ENCODE measurements around the gene AGER.

DNA sequence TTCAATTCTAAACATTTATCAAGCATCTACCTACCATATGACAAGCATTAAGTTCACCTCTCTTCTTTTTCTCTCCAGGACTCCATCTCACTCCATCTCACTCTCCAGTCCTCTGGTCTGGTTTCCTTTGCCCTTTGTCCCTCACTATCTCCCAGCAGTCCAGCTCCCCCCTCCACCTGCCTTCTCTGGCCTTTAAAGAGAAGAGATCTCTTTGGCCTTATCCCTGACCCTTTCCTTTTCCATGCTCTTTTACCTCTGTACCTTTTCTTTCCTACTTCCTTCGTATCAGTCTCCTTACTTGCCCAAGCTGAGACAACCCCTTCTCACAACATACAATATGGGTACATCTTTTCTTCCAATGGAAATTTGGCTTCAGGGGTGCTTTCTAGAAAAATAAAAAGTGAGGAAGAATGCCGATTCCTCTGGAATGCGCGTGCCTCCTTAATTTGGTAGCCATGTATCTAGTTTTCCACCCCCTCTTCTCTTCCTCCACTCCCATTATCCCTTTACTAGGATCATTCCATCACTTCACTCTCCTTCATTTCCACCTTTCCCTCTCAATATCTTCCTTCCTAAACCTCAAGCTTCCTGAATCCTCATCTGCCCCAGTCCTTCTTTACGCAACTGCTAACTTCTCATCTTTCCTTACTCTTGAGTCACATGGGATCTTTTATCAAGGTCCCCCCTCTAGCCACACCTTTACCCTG is 7.4 kb downstream of the AGER start:
- TF ChIP-seq E2F6 (IDR thresholded peaks at IDR 0.05; ENCODE audit: borderline replicate concordance, low read depth) (no peak), POLR2A (IDR thresholded peaks at IDR 0.05; ENCODE audit: low read length) (no peak), CBX8 (IDR thresholded peaks at IDR 0.05) (no peak), RNF2 (IDR thresholded peaks at IDR 0.05; ENCODE audit: borderline replicate concordance, low read depth) (no peak), MYC (IDR thresholded peaks at IDR 0.05; ENCODE audit: borderline replicate concordance, low read length) (no peak), KDM1A (IDR thresholded peaks at IDR 0.05; ENCODE audit: low read depth) (no peak), HMGXB4 (CRISPR knock-in tag; IDR thresholded peaks at IDR 0.05; ENCODE audit: borderline replicate concordance) (no peak), CHD2 (IDR thresholded peaks at IDR 0.05; ENCODE audit: low read length, partially characterized antibody) (no peak), HOXA7 (CRISPR knock-in tag; IDR thresholded peaks at IDR 0.05) (no peak), MAFK (IDR thresholded peaks at IDR 0.05; ENCODE audit: partially characterized antibody) (no peak), RFX5 (IDR thresholded peaks at IDR 0.05) (no peak), PHF8 (IDR thresholded peaks at IDR 0.05; ENCODE audit: borderline replicate concordance, low read depth) (no peak)
- TF ChIP-seq, protein P1, sequence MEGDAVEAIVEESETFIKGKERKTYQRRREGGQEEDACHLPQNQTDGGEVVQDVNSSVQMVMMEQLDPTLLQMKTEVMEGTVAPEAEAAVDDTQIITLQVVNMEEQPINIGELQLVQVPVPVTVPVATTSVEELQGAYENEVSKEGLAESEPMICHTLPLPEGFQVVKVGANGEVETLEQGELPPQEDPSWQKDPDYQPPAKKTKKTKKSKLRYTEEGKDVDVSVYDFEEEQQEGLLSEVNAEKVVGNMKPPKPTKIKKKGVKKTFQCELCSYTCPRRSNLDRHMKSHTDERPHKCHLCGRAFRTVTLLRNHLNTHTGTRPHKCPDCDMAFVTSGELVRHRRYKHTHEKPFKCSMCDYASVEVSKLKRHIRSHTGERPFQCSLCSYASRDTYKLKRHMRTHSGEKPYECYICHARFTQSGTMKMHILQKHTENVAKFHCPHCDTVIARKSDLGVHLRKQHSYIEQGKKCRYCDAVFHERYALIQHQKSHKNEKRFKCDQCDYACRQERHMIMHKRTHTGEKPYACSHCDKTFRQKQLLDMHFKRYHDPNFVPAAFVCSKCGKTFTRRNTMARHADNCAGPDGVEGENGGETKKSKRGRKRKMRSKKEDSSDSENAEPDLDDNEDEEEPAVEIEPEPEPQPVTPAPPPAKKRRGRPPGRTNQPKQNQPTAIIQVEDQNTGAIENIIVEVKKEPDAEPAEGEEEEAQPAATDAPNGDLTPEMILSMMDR (IDR thresholded peaks at IDR 0.05), result no peak

Measured in A549 (cell line).